Osteoblast (primary cell): ENCODE measurements around the gene CDH4. TPM values are rescaled to one million over a fixed set of nuclear protein-coding genes. Genes with fewer than 3 reads are reported as not detected.
A peak's percentile ranks its signal among the peaks of the same experiment; 100 is the strongest.

Experiments
- DNase-seq: peaks from one replicate; pipeline ENCODE4 v3.0.0; 2011; ENCODE audit warnings: low spot score, mixed read lengths; ENCODE audit not compliant: insufficient read length; ENCODE audit errors: missing footprints
- H2AFZ ChIP-seq: 2 replicates; pipeline ENCODE4 v1.6.0; 2011; ENCODE audit warnings: mild to moderate bottlenecking, low read length
- H3K27ac ChIP-seq: 2 replicates; pipeline ENCODE4 v1.5.1; 2011; ENCODE audit warnings: mild to moderate bottlenecking, low read depth, low read length, moderate library complexity
- H3K27me3 ChIP-seq: 2 replicates; pipeline ENCODE4 v1.6.0; 2012; ENCODE audit warnings: mild to moderate bottlenecking, control low read depth, inconsistent platforms, low read length, moderate library complexity; ENCODE audit not compliant: insufficient read depth
- H3K36me3 ChIP-seq: 2 replicates; pipeline ENCODE4 v1.5.1; 2011; ENCODE audit warnings: mild to moderate bottlenecking, low read length, control low read depth, moderate library complexity; ENCODE audit not compliant: insufficient read depth
- H3K4me1 ChIP-seq: 2 replicates; pipeline ENCODE4 v1.5.1; 2011; ENCODE audit warnings: mild to moderate bottlenecking, low read length, control low read depth, moderate library complexity; ENCODE audit not compliant: insufficient read depth
- H3K4me2 ChIP-seq: 2 replicates; pipeline ENCODE4 v1.6.0; 2011; ENCODE audit warnings: mild to moderate bottlenecking, low read length; ENCODE audit not compliant: insufficient read depth
- H3K4me3 ChIP-seq: fragments of 200-600 bp; sonication (generic); 3 replicates; pipeline ENCODE4 v1.5.1; 2012; ENCODE audit warnings: mild to moderate bottlenecking, low read length, inconsistent platforms; ENCODE audit not compliant: insufficient read depth
- H3K79me2 ChIP-seq: 2 replicates; pipeline ENCODE4 v1.6.0; 2012; ENCODE audit warnings: mild to moderate bottlenecking, low read length, control low read depth, inconsistent platforms; ENCODE audit not compliant: insufficient read depth
- H3K9me3 ChIP-seq: 2 replicates; pipeline ENCODE4 v1.5.1; 2011; ENCODE audit warnings: low read depth, low read length, control low read depth
- H4K20me1 ChIP-seq: 2 replicates; pipeline ENCODE4 v1.6.0; 2012; ENCODE audit warnings: mild to moderate bottlenecking, low read length, control low read depth; ENCODE audit not compliant: insufficient read depth
- CTCF ChIP-seq: IDR thresholded peaks from 2 replicates; pipeline ENCODE4 v1.5.1; 2011; ENCODE audit warnings: mild to moderate bottlenecking, low read depth, low read length, moderate library complexity; ENCODE audit errors: extremely low read depth
- total RNA-seq: library from RNA; depleted of rRNA; stranded (reverse); fragments of >200 nt; gene quantifications from 2 replicates; pipeline ENCODE4 v1.2.3, GENCODE V29; 2012

Gene CDH4
- total RNA-seq, 1 donor = 1.1 TPM

DNA sequence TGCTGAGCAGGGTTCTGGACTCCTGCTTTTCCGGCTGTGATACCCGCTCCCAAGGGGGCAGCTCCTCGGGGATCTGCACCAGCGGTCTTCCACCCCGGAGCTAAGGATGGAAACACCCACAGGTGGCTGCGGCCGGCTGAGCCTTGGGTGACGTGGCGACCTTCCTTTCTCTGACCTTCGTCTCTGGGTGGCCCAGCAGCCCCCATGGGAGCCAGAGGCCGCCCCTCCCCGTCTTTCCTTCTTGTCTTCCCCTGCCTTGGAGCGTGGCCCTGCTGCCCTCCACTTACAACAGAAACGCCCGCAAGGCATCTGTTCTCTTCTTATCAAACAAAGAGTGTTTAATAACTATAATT is 407.9 kb downstream of the CDH4 start:
- Histone ChIP-seq H3K4me1 (no peaks in the 10 kb centered on the region), H3K4me2 (no peak overlapping the region), H3K27me3 (no peaks in the 10 kb centered on the region), H3K4me3 (no peak overlapping the region), H2AFZ (no peak overlapping the region), H3K27ac (no peak overlapping the region), H4K20me1 (no peaks in the 10 kb centered on the region), H3K36me3 (no peaks in the 10 kb centered on the region), H3K79me2 (no peaks in the 10 kb centered on the region), H3K9me3 (no peaks in the 10 kb centered on the region)
- no peak for DNase-seq
- TF ChIP-seq CTCF = no peak

DNA sequence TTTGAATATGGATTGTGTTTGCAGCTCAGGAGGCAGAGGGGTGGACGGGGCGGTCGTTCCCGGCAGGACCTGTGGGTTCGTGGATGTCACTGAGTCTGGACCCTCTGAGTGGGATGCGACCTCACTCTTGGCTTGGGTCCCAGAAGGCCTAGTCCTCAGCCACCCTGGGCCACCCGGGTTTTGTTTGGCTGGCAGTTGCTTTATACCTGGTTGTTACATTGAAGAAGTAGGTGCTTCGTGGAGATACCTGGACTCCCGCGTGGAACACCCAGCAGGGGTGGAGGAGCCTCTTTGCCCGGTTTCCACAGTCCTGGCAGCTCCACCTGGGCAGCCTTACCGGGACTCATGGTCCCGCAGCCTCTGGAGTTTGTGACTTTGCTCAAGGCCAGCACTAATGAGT is 408.5 kb downstream of the CDH4 start:
- Histone ChIP-seq H3K27ac (no peak overlapping the region), H3K27me3 (no peaks in the 10 kb centered on the region), H3K4me3 (no peak overlapping the region), H4K20me1 (no peaks in the 10 kb centered on the region), H3K4me1 (no peaks in the 10 kb centered on the region), H3K9me3 (no peaks in the 10 kb centered on the region), H2AFZ (no peak overlapping the region), H3K4me2 (no peak overlapping the region), H3K79me2 (no peaks in the 10 kb centered on the region), H3K36me3 (no peaks in the 10 kb centered on the region)
- peak; percentile 80 for DNase-seq
- no peak for TF ChIP-seq CTCF

DNA sequence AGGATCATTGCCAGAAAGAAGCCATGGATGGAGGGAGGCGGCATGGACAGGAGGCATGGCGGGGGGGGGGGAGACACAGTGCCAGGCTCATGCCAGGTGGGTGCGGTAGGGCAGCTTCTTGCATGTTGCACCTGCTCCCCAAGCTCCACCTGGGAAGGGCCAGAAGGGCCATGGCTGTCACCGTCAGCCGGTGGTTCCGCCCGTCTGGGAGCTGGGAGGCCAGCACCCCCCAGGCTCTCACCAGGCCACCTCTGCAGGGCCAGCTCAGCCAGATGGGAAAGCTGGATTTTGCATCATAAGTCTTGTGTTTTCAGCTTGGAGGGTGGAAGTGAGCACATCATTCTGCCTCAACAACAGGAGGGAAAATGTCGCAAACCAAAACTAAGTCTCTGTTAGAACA is 409.0 kb downstream of the CDH4 start:
- Histone ChIP-seq H3K27me3 (no peaks in the 10 kb centered on the region), H3K27ac (no peak overlapping the region), H2AFZ (no peak overlapping the region), H3K4me3 (no peak overlapping the region), H3K79me2 (no peaks in the 10 kb centered on the region), H3K36me3 (no peaks in the 10 kb centered on the region), H3K4me1 (no peaks in the 10 kb centered on the region), H3K4me2 (no peak overlapping the region), H4K20me1 (no peaks in the 10 kb centered on the region), H3K9me3 (no peaks in the 10 kb centered on the region)
- peak; percentile 79 for DNase-seq
- TF ChIP-seq CTCF = no peak

DNA sequence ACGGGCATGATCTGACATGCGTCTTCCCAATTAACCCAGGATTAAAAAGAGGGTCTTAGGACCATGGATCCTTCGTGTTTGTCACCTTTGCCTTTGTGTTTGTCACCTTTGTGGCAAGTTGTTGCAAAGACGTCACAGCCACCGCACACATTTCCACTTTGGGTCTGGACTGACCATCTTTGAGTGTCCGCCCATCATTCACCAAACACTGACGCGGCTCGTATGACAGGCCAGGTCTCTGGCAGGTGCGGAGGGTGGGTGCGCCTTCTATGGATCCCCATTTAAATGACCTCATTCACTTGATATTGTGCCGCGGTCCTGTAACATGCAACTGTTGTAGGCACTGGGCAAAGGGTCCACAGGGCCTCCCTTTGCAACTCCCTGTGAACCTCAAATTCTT is 409.5 kb downstream of the CDH4 start:
- no peak for TF ChIP-seq CTCF
- no peaks in the 10 kb centered on the region for H3K79me2 ChIP-seq
- H3K4me3 ChIP-seq = no peak overlapping the region
- no peaks in the 10 kb centered on the region for H3K27me3 ChIP-seq
- no peaks in the 10 kb centered on the region for H4K20me1 ChIP-seq
- no peaks in the 10 kb centered on the region for H3K9me3 ChIP-seq
- no peak overlapping the region for H3K4me2 ChIP-seq
- H2AFZ ChIP-seq = no peak overlapping the region
- no peaks in the 10 kb centered on the region for H3K36me3 ChIP-seq
- no peaks in the 10 kb centered on the region for H3K4me1 ChIP-seq
- peak; percentile 78 for DNase-seq
- no peak overlapping the region for H3K27ac ChIP-seq
